SK-MEL-5 (cell line): Measurements from ENCODE around the gene SPATA17. TPM values are rescaled to one million over a fixed set of nuclear protein-coding genes. Genes with fewer than 3 reads are reported as not detected.
"Not testable (repeated sequence)": the region's sequence is repeated elsewhere in the genome, so short reads cannot be mapped to it uniquely, and the experiment has no call there.

Source experiments
- DNase-seq: peaks from one replicate; pipeline ENCODE4 v3.0.0-alpha.2; 2016; ENCODE audit warnings: low read depth, low spot score
- in situ Hi-C: cut with HindIII; loops from 2 replicates; pipeline ENCODE4 v1.10.0; 2016; ENCODE audit warnings: low sequenced_read_pairs, high pct_unique_total_duplicates, low pct_unique_long_range_greater_than_20kb
- polyA plus RNA-seq, 2 experiments: library from polyadenylated mRNA; depleted of rRNA; stranded (reverse); fragments of >200 nt; gene quantifications; 2 replicates each; pipeline ENCODE4 v1.2.3, GENCODE V29; 2015
- total RNA-seq: library from RNA; depleted of rRNA; stranded (reverse); fragments of >200 nt; shearing (Covaris generic); gene quantifications from 2 replicates; pipeline ENCODE4 v1.2.3, GENCODE V29; 2014; rRNA removed

The SPATA17 gene, protein sequence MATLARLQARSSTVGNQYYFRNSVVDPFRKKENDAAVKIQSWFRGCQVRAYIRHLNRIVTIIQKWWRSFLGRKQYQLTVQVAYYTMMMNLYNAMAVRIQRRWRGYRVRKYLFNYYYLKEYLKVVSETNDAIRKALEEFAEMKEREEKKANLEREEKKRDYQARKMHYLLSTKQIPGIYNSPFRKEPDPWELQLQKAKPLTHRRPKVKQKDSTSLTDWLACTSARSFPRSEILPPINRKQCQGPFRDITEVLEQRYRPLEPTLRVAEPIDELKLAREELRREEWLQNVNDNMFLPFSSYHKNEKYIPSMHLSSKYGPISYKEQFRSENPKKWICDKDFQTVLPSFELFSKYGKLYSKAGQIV
- 0.85 and 1.5 TPM in 2 replicates for total RNA-seq
- polyA plus RNA-seq (2015; cell fraction: cytosol; rRNA removed) = 0.07 and 0.34 TPM in 2 replicates
- 0.08 and 0.32 TPM in 2 replicates for polyA plus RNA-seq (2015; cell fraction: nucleus; rRNA removed)

DNA sequence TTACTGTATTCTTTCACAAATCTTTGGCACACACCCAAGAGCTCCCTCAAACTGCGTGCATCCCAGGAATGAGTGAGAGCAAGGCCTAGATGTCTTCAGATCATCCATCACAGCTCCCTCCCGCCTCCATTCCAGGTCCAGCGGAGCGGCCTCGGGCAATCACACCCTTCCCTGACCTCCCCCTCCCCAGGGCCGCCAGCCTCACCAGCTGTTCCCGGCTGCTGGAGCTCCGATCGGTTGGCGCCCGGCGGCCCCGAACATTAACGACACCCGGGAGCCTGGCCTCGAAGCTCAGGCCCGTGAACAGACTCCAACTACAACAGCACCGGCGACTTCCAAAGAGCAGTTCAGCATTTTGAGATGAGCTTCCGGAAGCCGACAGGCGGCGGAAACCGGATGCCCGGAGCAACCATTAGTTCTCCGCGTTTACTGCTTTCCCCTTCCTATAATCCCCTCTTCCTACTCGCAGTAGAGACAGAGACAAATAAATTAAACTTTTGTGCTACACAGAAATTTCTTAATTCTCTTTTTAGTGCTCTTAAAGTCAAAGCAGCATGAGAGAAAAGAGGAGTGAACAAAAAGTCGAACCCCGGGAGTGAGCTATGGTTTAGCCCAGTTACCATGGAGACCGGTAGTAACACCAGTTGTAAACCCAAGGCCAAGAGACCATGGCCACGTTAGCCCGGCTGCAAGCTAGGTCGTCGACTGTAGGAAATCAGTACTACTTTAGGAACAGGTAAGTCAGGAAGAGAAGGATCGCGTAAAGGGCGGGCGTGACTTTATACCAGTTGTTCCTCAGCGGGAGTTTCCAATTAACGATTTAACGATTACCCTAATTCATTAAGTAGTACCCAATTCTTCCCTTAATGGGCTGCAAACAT, at the start of gene SPATA17, which contains the start of gene GPATCH2:
Gene SPATA17, plus strand, starts transcription at position 634 of the 881 bp plus-strand sequence. Its CDS starts 35 bp downstream, at position 669.
Gene GPATCH2, minus strand, starts transcription at position 380 of the 881 bp plus-strand sequence. Its CDS starts 119 bp downstream, at position 261.
- peak; percentile 88 for DNase-seq
- in situ Hi-C loops = no loop called here

DNA sequence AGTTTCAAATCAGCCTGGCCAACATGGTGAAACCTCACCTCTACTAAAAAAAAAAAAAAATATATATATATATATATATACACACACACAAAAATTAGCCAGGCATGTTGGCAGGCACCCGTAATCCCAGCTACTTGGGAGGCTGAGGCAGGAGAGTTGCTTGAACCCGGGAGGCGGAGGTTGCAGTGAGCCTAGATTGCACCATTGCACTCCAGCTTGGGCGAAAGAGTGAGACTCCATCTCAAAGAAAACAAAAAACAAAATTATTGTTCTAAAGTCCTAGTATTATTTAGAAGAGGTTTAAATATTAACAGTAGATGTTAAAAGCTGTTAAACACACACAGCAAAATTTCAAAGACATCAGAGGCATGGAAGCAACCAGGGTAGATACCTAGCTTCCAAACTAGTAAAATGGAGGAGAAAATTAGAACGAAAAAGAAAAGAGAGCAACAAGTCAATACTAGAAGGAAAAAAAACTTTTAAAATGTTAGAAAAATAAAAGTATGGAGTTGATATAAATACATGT, 46.8 kb upstream of the SPATA17 start:
- in situ Hi-C loops, DNase-seq: not testable (repeated sequence)

DNA sequence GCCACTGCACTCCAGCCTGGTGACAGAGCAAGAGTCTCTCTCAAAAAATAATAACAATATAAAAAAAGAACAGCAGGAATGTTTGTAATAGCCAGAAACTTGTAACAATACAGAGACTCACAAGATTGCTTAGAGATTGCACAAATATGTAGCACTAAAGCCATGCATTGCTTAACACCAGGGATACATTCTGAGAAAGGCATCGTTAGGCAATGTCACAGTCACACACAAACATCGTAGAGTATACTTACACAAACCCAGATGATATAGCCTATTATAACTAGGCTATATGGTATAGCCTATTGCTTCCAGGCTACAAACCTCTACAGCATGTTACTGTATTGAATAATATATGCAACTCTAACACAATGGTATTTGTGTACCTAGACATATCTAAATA, 45.6 kb upstream of the SPATA17 start:
- in situ Hi-C loops = no loop called here
- no peak for DNase-seq

DNA sequence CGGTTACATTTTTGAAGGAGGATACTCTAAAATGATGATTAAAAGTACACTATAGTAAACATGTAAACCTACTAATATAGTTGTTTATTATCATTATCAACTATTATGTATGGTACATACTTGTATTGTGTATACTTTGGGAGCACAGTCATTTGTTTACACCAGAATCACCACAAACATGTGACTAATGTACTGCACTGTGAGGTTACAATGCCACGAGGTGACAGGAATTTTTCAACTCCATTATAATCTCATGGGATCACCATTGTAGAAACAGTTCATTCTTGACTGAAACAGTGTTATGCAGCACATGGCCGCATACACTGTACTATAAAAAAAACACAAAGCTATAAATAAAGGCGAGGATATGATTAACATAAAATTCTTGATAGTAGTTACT, 44.6 kb upstream of the SPATA17 start:
- in situ Hi-C loops = no loop called here
- DNase-seq = peak; percentile 10

DNA sequence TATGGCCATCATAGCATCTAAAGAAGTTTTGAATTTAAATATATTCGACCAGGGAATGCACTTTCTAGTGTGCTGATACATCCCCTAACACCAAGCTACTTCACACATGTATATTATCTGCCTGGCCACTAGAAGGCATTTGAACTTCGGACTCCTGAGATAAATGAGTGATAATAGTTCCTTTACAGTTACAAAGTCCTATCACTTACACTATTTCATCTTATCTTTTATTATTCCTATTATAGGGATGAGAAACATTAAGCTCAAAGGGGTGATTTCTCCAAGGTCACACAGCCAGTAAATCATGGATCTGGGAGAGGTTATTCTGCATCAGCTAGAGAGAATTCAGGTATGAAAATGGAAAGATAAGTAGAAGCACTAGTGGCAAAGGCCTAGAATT, 40.5 kb upstream of the SPATA17 start:
- in situ Hi-C loops = no loop called here
- DNase-seq = no peak

DNA sequence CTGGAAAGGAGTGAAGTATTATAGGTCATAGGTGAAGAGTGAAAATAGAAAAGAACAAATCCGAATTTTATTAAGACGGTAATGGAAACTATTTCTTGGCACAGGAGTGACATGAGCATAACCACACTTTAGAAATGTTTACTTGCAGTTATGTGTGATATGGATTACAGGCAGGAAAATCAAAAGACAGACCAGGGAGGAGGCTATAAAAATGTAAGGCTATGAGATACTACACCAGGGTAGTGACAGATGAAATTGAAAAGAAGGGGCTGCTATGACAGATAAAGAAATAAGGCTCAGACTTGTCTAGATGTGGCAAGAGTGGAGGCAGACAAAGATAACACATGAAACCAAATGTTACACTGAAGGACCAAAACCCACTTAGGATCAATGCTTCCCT, 32.0 kb upstream of the SPATA17 start:
- in situ Hi-C loops = no loop called here
- DNase-seq = no peak

DNA sequence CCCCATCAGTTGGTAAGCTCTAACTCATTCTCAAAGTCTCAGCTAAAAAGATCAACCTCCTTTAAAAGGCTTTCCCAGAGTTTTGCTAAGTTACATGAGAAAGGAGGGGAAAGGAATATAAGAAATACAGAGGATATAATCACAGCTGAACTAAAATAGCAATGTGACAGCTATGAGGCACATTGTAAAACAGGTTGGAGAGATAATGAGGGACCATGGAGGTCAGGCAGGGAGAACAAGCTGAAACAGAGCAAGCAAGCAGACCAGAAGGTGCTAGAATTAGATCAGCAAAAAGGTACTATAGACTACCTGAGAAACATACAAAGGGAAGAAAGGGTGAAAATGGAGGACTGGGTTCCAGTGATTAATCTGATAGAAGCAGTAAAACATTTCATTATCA, 28.8 kb upstream of the SPATA17 start:
- in situ Hi-C loops = no loop called here
- no peak for DNase-seq

DNA sequence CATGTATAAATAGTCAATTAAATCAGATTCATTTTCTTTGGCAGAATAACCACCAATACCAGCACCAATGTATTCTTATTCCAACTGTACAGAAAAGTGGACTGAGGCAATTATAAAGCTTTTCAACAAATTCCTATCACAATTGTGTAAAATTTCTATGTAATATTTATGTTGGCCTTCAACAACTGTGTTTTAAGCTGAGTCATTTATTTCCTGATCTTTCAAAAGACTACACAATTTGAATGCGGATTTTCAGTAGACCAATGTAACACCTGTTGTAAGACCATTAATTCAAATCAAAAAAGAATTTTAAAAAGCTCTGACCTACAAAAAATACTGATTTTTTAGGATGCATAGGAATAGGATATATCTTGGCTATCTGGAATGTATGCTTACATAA, 25.8 kb upstream of the SPATA17 start:
- DNase-seq = no peak
- in situ Hi-C loops = no loop called here

DNA sequence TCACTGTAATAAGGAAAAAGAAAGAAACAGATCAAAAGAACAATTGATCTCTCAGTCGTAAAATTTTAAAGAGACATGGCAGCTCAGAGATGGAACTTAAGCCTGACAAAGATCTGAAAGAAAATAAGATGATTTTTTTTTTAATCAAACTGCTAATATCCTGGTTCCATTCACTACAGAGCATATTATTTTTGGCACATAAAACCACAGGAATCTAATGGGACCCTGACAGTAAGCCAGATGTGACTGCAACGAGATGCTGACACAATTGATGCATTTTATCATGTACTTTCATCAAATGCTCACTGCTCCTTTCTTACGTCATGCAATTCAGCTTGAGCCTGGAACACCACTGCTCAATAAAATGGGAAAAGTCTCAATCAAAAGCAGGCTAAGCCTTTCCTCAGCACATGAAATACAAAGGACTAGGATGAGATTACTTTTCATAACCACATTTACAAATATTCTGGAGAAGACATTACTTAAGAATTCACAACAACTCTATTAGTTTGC, 16.9 kb upstream of the SPATA17 start:
- peak; percentile 22 for DNase-seq
- in situ Hi-C loops = no loop called here

DNA sequence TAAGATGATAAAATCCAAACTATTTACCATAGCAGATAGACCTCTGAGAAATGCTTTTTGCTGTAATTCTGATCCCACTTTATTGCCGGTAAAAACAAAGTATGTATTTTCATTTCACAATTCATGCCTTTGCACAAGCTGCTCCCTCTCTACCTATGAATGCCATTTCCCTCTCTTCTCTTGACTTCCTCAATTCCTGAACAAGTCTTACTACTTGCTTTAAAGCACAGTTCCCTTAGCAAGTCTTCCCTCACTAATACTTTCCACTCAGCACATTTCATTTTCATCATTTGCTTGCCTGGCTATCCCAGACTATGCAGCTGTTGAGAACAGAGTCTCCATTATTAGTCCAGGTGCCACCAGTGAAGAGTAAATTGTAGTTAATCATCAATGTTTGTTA, 14.0 kb upstream of the SPATA17 start:
- in situ Hi-C loops = no loop called here
- no peak for DNase-seq

DNA sequence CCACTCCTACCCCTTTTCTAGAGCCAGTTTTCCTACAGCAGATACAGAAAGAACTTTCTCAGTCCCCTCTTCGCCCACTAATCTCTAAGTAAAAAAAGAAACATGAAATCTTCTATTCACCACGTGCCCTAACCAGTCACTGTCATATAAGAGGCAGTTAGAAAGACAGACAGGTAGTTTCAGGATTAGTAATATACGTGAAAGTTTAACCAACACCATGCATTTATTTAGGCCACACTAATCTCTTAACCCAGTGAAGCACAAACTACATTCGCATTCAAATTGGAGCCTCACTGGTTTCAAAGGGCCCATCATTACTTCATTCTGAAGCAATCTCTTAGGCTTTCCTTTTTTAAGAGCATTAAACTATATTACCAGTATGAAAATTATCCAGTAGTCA, 10.3 kb upstream of the SPATA17 start:
- in situ Hi-C loops = no loop called here
- no peak for DNase-seq

DNA sequence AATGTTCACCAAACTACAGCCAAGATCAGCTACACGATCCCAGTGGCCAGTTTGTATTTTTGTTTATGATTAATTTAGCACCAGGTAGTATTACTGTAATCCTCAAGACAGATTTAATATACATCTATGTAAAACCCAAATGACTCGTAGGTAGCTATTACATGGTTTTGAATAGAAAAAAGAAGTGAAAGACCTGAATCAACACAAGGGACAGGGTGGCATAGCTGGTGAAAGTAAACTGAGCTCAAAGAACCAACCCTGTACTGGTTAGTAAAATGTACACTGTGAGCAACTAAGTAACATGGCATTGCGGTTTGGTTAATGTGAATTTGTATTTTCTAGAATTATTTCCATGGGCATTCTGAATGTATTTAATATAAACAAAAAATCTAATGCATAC, 9.1 kb upstream of the SPATA17 start:
- no peak for DNase-seq
- in situ Hi-C loops = no loop called here

DNA sequence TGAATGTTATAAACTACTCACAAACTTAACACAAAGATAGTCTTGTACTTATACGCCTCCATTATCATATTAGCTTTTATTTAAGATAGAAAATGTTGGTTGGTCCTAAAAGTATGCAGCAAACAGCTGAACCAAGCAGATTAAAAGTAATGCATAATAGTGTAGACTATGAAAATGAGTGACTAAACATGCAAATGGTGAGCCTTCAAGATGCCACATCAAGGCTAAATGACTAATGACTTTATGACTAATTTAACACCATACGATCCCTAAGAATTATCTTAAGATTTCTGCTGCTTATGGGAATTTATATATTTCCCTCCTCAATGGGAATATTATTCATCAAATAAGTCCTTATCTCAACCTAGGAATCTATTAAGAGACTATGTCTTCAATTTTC, 4.8 kb upstream of the SPATA17 start:
- in situ Hi-C loops = no loop called here

DNA sequence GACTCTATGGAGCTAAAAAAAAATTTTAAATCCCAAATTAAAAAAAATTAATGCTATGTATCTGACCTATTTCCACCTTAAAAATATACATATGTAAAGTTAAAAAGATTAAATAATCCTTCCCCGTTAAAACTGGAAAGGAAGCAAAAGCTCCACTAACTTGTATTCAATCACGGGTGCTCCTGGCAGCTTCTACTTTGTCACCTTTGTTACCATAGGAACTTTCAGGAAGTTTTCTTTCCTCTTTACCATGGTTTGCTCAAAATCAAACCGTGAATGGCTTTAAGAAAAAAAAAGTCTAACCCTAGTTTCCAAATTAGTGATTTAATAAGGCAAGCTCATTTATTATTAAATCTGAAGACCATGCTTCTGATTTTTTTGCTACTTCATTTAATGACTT, 3.7 kb upstream of the SPATA17 start:
- in situ Hi-C loops = no loop called here
- no peak for DNase-seq

More for the DNA sequence above, 4.8 kb upstream of the SPATA17 start:
- no peak for DNase-seq

DNA sequence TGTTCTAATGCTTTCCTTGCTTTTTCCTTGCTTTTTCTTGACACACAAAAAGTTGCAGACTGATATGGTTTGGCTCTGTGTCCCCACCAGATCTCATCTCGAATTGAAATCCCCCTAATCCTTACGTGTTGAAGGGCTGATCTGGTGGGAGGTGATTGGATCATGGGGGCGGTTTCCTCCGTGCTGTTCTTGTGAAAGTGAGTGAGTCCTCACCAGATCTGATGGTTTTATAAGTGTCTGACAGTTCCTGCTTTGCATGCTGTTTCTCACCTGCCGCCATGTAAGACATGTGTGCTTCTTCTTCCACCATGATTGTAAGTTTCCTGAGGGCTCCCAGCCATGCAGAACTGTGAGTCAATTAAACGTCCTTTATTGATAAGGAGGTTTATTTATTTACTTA, 11.3 kb downstream of the SPATA17 start:
- in situ Hi-C loops = no loop called here
- no peak for DNase-seq

DNA sequence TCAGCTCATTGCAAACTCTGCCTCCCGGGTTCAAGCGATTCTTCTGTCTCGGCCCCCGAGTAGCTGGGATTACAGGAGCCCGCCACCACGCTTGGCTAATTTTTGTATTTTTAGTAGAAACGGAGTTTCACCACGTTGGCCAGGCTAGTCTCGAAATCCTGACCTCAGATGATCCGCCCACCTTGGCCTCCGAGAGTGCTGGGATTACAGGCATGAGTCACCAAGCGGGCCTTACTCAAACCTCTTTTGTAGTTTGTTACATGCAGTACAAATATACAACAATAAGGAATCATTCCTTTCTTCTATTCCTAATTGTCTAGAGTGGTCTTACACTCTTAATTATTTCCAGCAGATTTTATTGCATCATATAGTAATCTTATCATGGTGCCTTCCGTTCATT, 16.6 kb downstream of the SPATA17 start:
- DNase-seq = no peak
- in situ Hi-C loops = no loop called here

DNA sequence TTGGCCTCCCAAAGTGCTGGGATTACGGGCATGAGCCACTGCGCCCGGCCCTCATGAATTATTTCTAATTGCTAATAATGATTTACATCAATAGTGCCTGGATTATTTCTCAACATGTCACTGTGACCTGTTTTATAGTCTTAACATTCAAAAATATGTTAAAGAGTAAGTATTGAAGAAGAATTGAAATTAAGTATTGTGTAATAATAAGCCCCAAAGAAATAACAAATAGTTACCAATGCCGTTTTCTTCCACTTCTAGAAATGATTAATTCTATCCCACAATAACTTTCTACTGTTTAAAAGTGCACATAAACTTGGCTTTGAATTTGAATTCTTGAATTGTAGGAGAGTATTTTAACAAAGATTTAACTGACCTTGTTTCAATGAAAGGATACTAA, 19.5 kb downstream of the SPATA17 start:
- in situ Hi-C loops = no loop called here
- no peak for DNase-seq
